Coronary artery (tissue), 2 donors: ENCODE results near the gene CD34.

Experiments
- DNase-seq: peaks from one replicate; pipeline ENCODE4 v3.0.0-alpha.2; 2017; ENCODE audit warnings: low spot score
- H3K27ac ChIP-seq, 2 donors: fragments of 200-600 bp; sonication (generic); one replicate each; pipeline ENCODE4 v1.5.1; 2016 to 2019
- H3K4me3 ChIP-seq: fragments of 200-600 bp; sonication (generic); 2 replicates; pipeline ENCODE4 v1.5.1; 2016; ENCODE audit warnings: mild to moderate bottlenecking, moderate library complexity
- TF ChIP-seq, protein P1 (sequence below): fragments of 200-600 bp; sonication (generic); IDR thresholded peaks from one replicate; pipeline ENCODE4 v1.5.1; 2019; ENCODE audit warnings: antibody characterized with exemption

Gene CD34

DNA sequence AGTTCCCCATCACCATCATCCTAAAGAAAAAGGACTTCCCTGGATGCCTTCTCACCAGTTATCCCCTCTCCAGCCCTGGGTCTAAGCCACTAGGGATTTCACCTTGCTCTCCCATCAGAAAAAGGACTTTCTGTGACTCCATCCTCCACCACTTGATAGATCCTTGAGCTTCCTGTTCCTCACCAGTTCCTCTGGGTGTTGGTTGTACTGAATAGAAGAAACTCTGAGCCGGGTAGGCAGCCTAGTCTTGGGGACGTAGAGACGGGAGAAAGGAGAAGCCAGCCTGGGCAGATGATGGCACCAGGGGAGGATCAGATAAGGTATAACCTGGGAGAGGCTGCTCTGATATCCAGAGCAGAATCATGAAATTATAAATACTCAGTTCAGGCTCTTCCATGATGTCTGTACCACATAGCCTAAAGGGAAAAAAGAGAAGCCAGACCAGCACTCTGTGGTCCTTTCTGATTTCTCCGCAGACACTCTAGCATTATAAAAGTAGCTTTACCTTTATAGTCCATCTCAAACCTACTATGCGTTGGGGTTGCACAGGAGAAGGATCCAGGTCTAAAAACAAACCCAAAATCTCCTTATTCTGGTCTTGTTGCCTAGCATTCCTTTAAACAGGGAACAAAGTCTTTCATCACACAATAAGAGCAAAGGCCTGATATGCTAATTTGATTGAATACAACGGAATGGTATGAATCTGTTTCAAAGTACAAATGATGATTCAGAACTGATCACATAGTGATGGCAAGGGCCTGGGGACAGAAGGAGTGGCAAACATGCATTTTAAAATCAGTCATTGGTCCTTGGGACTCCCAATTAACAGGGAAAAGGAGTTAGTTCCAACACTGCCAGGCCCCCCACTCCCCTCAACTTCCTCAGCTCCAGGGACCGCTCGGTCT, 1.2 kb upstream of the CD34 start:
- no peak overlapping the region for H3K4me3 ChIP-seq
- DNase-seq = no peak
- TF ChIP-seq, protein P1, sequence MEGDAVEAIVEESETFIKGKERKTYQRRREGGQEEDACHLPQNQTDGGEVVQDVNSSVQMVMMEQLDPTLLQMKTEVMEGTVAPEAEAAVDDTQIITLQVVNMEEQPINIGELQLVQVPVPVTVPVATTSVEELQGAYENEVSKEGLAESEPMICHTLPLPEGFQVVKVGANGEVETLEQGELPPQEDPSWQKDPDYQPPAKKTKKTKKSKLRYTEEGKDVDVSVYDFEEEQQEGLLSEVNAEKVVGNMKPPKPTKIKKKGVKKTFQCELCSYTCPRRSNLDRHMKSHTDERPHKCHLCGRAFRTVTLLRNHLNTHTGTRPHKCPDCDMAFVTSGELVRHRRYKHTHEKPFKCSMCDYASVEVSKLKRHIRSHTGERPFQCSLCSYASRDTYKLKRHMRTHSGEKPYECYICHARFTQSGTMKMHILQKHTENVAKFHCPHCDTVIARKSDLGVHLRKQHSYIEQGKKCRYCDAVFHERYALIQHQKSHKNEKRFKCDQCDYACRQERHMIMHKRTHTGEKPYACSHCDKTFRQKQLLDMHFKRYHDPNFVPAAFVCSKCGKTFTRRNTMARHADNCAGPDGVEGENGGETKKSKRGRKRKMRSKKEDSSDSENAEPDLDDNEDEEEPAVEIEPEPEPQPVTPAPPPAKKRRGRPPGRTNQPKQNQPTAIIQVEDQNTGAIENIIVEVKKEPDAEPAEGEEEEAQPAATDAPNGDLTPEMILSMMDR = no peak
- peak overlapping the region in 1 of 2 donors; percentile 52 for H3K27ac ChIP-seq

DNA sequence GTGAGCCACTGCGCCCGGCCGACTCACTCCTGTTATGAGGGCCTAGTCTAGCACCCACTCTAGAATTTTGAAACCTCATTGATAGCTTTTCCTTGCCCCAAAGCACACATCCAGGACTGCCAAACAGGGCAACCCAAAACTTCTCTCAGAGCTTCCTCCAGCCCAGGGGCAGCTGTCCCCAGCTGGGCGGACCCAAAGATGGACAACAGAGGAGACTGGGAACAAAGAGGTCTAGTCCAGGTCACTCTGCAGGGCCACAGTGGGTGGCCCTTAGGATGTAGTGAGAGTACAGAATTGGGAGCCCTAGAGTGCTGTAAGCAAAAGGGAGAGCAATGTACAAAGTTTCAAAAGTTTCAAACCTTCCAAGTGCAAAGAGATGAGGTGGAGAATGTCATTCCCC, 1.2 kb downstream of the CD34 start:
- TF ChIP-seq, protein P1 = no peak
- Histone ChIP-seq H3K4me3 (peak overlapping the region; percentile 75), H3K27ac (peak overlapping the region in 1 of 2 donors; percentile 87)
- no peak for DNase-seq

DNA sequence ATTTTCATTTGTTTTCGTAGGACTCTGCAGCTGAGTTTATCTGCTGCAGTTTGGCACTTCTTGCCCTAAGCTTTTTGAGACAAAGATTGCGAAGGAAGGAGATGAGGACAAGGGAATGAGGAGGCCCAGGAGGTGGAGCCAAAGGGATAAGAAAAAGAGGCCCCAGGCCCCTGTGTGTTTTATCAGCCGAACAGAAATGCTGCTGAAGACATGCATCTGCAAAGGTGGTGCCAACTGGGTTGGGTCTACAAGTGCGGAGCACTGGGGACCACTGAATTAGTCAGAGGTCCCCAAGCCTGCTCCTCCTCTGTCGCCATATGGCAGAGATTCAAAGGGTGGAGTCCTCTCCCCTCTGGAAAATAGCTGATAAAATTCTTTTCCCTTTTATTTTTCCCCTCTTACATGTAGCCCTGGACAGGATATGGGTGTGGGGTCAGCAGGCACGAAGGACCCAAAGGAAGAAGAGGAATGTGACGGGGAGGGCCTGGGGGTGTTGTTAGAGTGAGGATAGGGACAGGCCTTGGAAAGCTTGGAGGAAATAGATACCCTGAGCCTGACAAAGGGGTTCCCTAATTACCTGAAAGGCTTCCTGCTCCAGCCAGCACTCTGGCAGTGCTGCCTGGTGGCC, 2.7 kb downstream of the CD34 start:
- peak overlapping the region; percentile 19 to 87 for H3K27ac ChIP-seq
- H3K4me3 ChIP-seq = peak overlapping the region; percentile 75
- no peak for DNase-seq
- TF ChIP-seq, protein P1 = no peak

DNA sequence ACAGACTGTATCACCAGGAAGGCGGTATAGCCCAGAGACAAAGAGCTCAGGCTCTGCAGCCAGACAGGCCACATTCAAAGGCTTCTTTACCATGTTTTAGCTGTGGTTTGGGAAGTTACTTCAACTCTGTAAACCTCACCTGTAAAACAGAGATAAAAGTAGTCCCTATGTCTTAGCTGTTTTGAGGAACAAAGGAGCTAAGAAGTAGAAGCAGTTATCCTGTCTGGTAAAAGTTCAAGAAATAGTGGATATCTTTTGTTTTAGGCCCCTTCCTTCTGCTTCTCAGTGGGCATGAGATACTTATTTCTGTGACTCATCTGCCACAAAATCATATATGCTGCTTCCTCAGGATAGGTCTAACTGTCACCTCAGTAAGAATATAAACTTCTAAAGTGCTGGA, 6.5 kb downstream of the CD34 start:
- DNase-seq = no peak
- TF ChIP-seq, protein P1 = no peak
- Histone ChIP-seq H3K4me3 (no peak overlapping the region), H3K27ac (no peak overlapping the region)

DNA sequence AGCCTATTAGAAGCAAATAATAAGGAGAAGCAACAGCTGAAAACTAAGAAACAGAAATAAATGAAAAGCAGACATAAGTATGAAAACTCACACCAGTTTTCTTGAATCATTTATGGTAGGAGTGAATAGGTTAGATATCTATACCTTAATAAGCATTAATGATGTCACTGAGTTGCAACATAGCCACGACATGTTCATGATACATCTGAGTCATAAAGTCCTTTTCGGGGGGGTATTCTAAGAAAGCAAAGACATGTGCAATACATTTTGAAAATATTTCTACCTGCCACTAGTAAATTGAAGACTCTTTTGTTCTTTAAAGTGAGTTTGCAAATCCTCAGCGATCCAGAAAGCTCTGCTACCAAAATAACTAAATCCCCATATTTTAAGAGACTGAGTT, 7.2 kb downstream of the CD34 start:
- DNase-seq = no peak
- TF ChIP-seq, protein P1 = no peak
- Histone ChIP-seq H3K27ac (no peak overlapping the region), H3K4me3 (no peak overlapping the region)

DNA sequence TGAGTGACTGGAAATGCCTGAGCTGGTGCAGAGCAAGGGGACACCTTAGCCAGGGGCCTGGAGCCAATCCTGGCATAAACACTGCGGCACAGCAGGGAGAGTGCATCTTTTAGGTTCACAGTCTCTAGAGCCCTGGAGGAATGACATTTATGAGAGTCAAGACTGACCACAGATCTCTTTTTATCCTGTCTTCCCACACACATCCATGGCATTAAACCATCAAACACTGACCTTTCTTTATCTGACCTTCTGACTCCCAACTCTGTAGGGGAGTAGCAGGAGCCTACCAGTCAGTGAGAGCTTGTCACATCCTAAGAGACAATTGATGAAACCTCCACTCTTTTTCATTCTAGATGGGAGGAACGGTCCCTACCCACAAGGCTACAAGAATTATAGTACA, 7.9 kb downstream of the CD34 start:
- TF ChIP-seq, protein P1 = no peak
- peak overlapping the region in 1 of 2 donors; percentile 30 for H3K27ac ChIP-seq
- DNase-seq = no peak
- H3K4me3 ChIP-seq = no peak overlapping the region
